ENCODE results near the gene SLC18A2. TPM values are rescaled to one million over a fixed set of nuclear protein-coding genes. Genes with fewer than 3 reads are reported as not detected.

The SLC18A2 gene
- total and polyA plus RNA-seq, 9 of the 15 experiments (the other 6 are each of a cell fraction or from before 2014, with no cell fraction given): 0.03 to 5.4 (median 0.40) TPM

GRCh38 chr10:117212176-117212575 lies 28.7 kb upstream of the SLC18A2 start:
- H3K27me3 ChIP-seq (ENCODE audit: control insufficient read depth in 2 of 2, insufficient read depth in 2 of 2, low read length in 2 of 2): peaks cover 5 to 28% of the 10 kb centered on the region in 2 experiments; a peak in 4 of 5 replicates
- H3K4me1 ChIP-seq (replicated peaks in 1 of 2; ENCODE audit: control insufficient read depth in 2 of 2, insufficient read depth in 2 of 2, low read length in 2 of 2): peaks cover 0 to 12% of the 10 kb centered on the region in 2 experiments; a peak in 2 of 5 replicates
- ChIA-PET CTCF (ENCODE audit: low intra/inter-chr PET ratio) (no interaction called here), POLR2A (no interaction called here)
- H3K9me1 ChIP-seq (ENCODE audit: control insufficient read depth, insufficient read depth, low read length): no peaks in the 10 kb centered on the region
- no peak overlapping the region for H2AFZ ChIP-seq (ENCODE audit: low read depth, low read length)
- FAIRE-seq: no peak
- no peak for DNase-seq (ENCODE audit: extremely low read depth in 1 of 4, low spot score in 3 of 4)
- no peaks in the 10 kb centered on the region for H3K9me3 ChIP-seq (replicated peaks; ENCODE audit: control insufficient read depth, insufficient read depth, low read depth, low read length)
- no peaks in the 10 kb centered on the region; the same call in 1 of the 2 replicates for H4K20me1 ChIP-seq (replicated peaks; ENCODE audit: control insufficient read depth, insufficient read depth, low read length)
- BruUV-seq (replicated peaks): no TSS peak
- H3K9ac ChIP-seq (ENCODE audit: insufficient read depth in 1 of 2, low read depth in 2 of 2, low read length in 2 of 2): no peak overlapping the region
- H3K79me2 ChIP-seq (ENCODE audit: control insufficient read depth, insufficient read depth, low read length): no peaks in the 10 kb centered on the region
- no peak overlapping the region for H3K27ac ChIP-seq (ENCODE audit: extremely low read depth, low read depth, low read length)
- 0% methylated on average over 1 of the region's 1 CpG for WGBS (ENCODE audit: insufficient coverage, low coverage, missing lambda C conversion rate)
- H3K4me2 ChIP-seq (ENCODE audit: insufficient read depth, low read length): no peak overlapping the region
- intact Hi-C loops (cut with micrococcal nuclease): no loop called here
- no peak for TF ChIP-seq CBX8 (IDR thresholded peaks at IDR 0.05; ENCODE audit: borderline replicate concordance, extremely low read depth, low read depth, low read length, poor library complexity, severe bottlenecking)
- TF ChIP-seq JUNB (CRISPR knock-in tag; conservative IDR thresholded peaks at IDR 0.05): no peak
- no peak overlapping the region for H3K4me3 ChIP-seq
- no peaks in the 10 kb centered on the region for H3K36me3 ChIP-seq (ENCODE audit: control insufficient read depth, insufficient read depth, low read length)
- in situ Hi-C loops (cut with MboI): loop anchor here (25.0 kb wide), 1 partner anchor 1025 kb away; no protein-coding TSS in a partner anchor
- no peak for ATAC-seq

- FAIRE-seq (no peak), ATAC-seq (no peak), DNase-seq (ENCODE audit: extremely low read depth in 1 of 4, low spot score in 3 of 4) (no peak)
- Histone ChIP-seq H3K9me1 (ENCODE audit: control insufficient read depth, insufficient read depth, low read length) (no peaks in the 10 kb centered on the region), H4K20me1 (replicated peaks; ENCODE audit: control insufficient read depth, insufficient read depth, low read length) (no peaks in the 10 kb centered on the region; the same call in 1 of the 2 replicates), H3K4me1 (replicated peaks in 1 of 2; ENCODE audit: control insufficient read depth in 2 of 2, insufficient read depth in 2 of 2, low read length in 2 of 2) (peaks cover 0 to 19% of the 10 kb centered on the region in 2 experiments; a peak in 3 of 5 replicates), H3K27me3 (ENCODE audit: control insufficient read depth in 2 of 2, insufficient read depth in 2 of 2, low read length in 2 of 2) (peaks cover 5 to 21% of the 10 kb centered on the region in 2 experiments; a peak in 4 of 5 replicates), H3K9ac (ENCODE audit: insufficient read depth in 1 of 2, low read depth in 2 of 2, low read length in 2 of 2) (no peak overlapping the region), H3K27ac (ENCODE audit: extremely low read depth, low read depth, low read length) (no peak overlapping the region), H3K4me2 (ENCODE audit: insufficient read depth, low read length) (no peak overlapping the region), H2AFZ (ENCODE audit: low read depth, low read length) (no peak overlapping the region), H3K36me3 (ENCODE audit: control insufficient read depth, insufficient read depth, low read length) (no peaks in the 10 kb centered on the region), H3K79me2 (ENCODE audit: control insufficient read depth, insufficient read depth, low read length) (no peaks in the 10 kb centered on the region), H3K4me3 (no peak overlapping the region), H3K9me3 (replicated peaks; ENCODE audit: control insufficient read depth, insufficient read depth, low read depth, low read length) (no peaks in the 10 kb centered on the region)
- intact Hi-C loops (cut with micrococcal nuclease): no loop called here
- POLR2A ChIA-PET: no interaction called here
- CTCF ChIA-PET (ENCODE audit: low intra/inter-chr PET ratio): interaction anchor here (0.5 to 0.6 kb wide), 2 partner anchors 235 to 1009 kb away, joined by 3 read pairs; no protein-coding TSS in a partner anchor
- no CpG with 5 or more reads among the region's 1 CpG for WGBS (ENCODE audit: insufficient coverage, low coverage, missing lambda C conversion rate)
- BruUV-seq (replicated peaks): no TSS peak
- in situ Hi-C loops (cut with MboI): loop anchor here (25.0 kb wide), 1 partner anchor 1023 kb away; no protein-coding TSS in a partner anchor
- TF ChIP-seq ZC3H4 (CRISPR knock-in tag; IDR thresholded peaks at IDR 0.05; ENCODE audit: borderline replicate concordance) (no peak), ZC3H11A (IDR thresholded peaks at IDR 0.05; ENCODE audit: low read depth, low read length) (no peak), ZNF146 (CRISPR knock-in tag; IDR thresholded peaks at IDR 0.05; ENCODE audit: unreplicated experiment) (no peak), PHF8 (IDR thresholded peaks at IDR 0.05; ENCODE audit: borderline replicate concordance, low read length) (no peak), L3MBTL2 (IDR thresholded peaks at IDR 0.05) (no peak), SRSF9 (IDR thresholded peaks at IDR 0.05; ENCODE audit: borderline replicate concordance, low read depth, low read length) (no peak)
- TF ChIP-seq, protein P1, sequence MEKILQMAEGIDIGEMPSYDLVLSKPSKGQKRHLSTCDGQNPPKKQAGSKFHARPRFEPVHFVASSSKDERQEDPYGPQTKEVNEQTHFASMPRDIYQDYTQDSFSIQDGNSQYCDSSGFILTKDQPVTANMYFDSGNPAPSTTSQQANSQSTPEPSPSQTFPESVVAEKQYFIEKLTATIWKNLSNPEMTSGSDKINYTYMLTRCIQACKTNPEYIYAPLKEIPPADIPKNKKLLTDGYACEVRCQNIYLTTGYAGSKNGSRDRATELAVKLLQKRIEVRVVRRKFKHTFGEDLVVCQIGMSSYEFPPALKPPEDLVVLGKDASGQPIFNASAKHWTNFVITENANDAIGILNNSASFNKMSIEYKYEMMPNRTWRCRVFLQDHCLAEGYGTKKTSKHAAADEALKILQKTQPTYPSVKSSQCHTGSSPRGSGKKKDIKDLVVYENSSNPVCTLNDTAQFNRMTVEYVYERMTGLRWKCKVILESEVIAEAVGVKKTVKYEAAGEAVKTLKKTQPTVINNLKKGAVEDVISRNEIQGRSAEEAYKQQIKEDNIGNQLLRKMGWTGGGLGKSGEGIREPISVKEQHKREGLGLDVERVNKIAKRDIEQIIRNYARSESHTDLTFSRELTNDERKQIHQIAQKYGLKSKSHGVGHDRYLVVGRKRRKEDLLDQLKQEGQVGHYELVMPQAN (IDR thresholded peaks at IDR 0.05; ENCODE audit: borderline replicate concordance): no peak
- TF ChIP-seq, protein P2, sequence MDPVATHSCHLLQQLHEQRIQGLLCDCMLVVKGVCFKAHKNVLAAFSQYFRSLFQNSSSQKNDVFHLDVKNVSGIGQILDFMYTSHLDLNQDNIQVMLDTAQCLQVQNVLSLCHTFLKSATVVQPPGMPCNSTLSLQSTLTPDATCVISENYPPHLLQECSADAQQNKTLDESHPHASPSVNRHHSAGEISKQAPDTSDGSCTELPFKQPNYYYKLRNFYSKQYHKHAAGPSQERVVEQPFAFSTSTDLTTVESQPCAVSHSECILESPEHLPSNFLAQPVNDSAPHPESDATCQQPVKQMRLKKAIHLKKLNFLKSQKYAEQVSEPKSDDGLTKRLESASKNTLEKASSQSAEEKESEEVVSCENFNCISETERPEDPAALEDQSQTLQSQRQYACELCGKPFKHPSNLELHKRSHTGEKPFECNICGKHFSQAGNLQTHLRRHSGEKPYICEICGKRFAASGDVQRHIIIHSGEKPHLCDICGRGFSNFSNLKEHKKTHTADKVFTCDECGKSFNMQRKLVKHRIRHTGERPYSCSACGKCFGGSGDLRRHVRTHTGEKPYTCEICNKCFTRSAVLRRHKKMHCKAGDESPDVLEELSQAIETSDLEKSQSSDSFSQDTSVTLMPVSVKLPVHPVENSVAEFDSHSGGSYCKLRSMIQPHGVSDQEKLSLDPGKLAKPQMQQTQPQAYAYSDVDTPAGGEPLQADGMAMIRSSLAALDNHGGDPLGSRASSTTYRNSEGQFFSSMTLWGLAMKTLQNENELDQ (CRISPR knock-in tag; IDR thresholded peaks at IDR 0.05; ENCODE audit: borderline replicate concordance): no peak
Measured at GRCh38 chr10:117214401-117214800, 26.5 kb upstream of the SLC18A2 start.
